ENCODE results near the gene GPR62. TPM values are rescaled to one million over a fixed set of nuclear protein-coding genes. Genes with fewer than 3 reads are reported as not detected.

The GPR62 gene
- total and polyA plus RNA-seq, 7 experiments from 2014 or later = 0.08 TPM; not detected in 6

- intact Hi-C loops (cut with micrococcal nuclease) = loop anchor here (2.0 to 5.0 kb wide), 5 partner anchors 179 to 1327 kb away; partner anchors contain the start of genes TEX264 (in 2 of the 2), MAPKAPK3 (in 1 of the 2), NISCH (in 1 of the 2) and TNNC1 (in 1 of the 2)
- CTCF ChIA-PET = interaction anchor here (1.5 to 3.6 kb wide), 4 partner anchors 30 to 201 kb away, joined by 4 to 28 read pairs (median 12); partner anchors contain the start of genes ABHD14A and ABHD14B
- Histone ChIP-seq H3K36me3 (ENCODE audit: control insufficient read depth in 2 of 3, insufficient read depth in 3 of 3, low read length in 3 of 3) (peaks cover 0 to 2% (median 0%) of the 10 kb centered on the region in 3 experiments), H3K4me3 (ENCODE audit: low read length) (no peak overlapping the region), H3K9me3 (ENCODE audit: control insufficient read depth in 2 of 3, low read length in 3 of 3) (no peaks in the 10 kb centered on the region), H3K27me3 (ENCODE audit: control insufficient read depth in 2 of 2, insufficient read depth in 2 of 2, low read length in 2 of 2) (no peaks in the 10 kb centered on the region), H3K27ac (ENCODE audit: low read depth, low read length) (no peak overlapping the region), H3K4me1 (ENCODE audit: control insufficient read depth in 2 of 2, insufficient read depth in 2 of 2, low read length in 2 of 2) (peaks cover 19 to 23% of the 10 kb centered on the region in 2 donors)
- H3K9me3 Mint-ChIP-seq = no peaks in the 10 kb centered on the region
- POLR2A ChIA-PET = interaction anchor here (1.0 to 3.1 kb wide), 8 partner anchors 10 to 114 kb away, joined by 3 to 34 read pairs (median 7); partner anchors contain the start of genes ABHD14A, ABHD14B and RPL29
- peak overlapping the region in 4 of 10 donors; percentile 35 to 87 (median 57) for H3K4me3 Mint-ChIP-seq
- H3K36me3 Mint-ChIP-seq = peaks cover 0 to 9% (median 3%) of the 10 kb centered on the region in 5 donors
- peaks cover 22 to 39% (median 31%) of the 10 kb centered on the region in 7 donors for H3K4me1 Mint-ChIP-seq
- peak in 1 of 9 donors; percentile 8 for DNase-seq
- no peaks in the 10 kb centered on the region for H3K27me3 Mint-ChIP-seq
- peak overlapping the region in 4 of 9 donors; percentile 33 to 92 (median 90) for H3K27ac Mint-ChIP-seq
- no peak for ATAC-seq
Observed at GRCh38 chr3:51943451-51944391, 11.5 kb upstream of the GPR62 start.

GRCh38 chr3:51944451-51945021 is 10.6 kb upstream of the GPR62 start:
- POLR2A ChIA-PET = interaction anchor here (1.4 to 1.5 kb wide), 2 partner anchors 29 to 113 kb away, joined by 3 to 9 read pairs; partner anchors contain the start of gene ABHD14B
- Histone ChIP-seq H3K4me1 (ENCODE audit: control insufficient read depth in 2 of 2, insufficient read depth in 2 of 2, low read length in 2 of 2) (peaks cover 19 to 23% of the 10 kb centered on the region in 2 donors), H3K27me3 (ENCODE audit: control insufficient read depth in 2 of 2, insufficient read depth in 2 of 2, low read length in 2 of 2) (no peaks in the 10 kb centered on the region), H3K4me3 (ENCODE audit: low read length) (no peak overlapping the region), H3K9me3 (ENCODE audit: control insufficient read depth in 2 of 3, low read length in 3 of 3) (no peaks in the 10 kb centered on the region), H3K36me3 (ENCODE audit: control insufficient read depth in 2 of 3, insufficient read depth in 3 of 3, low read length in 3 of 3) (no peaks in the 10 kb centered on the region), H3K27ac (ENCODE audit: low read depth, low read length) (no peak overlapping the region)
- Mint-ChIP-seq H3K36me3 (peaks cover 0 to 6% (median 3%) of the 10 kb centered on the region in 5 donors), H3K9me3 (no peaks in the 10 kb centered on the region), H3K27me3 (no peaks in the 10 kb centered on the region), H3K4me1 (peaks cover 17 to 34% (median 25%) of the 10 kb centered on the region in 7 donors), H3K4me3 (peak overlapping the region in 1 of 10 donors; percentile 58), H3K27ac (peak overlapping the region in 2 of 9 donors; percentile 42 to 45)
- intact Hi-C loops (cut with micrococcal nuclease) = loop anchor here (5.0 kb wide), 2 partner anchors 178 to 272 kb away; partner anchors contain the start of gene TEX264 (in 1 of the 2)
- CTCF ChIA-PET = no interaction called here
- no peak for ATAC-seq
- peak in 1 of 9 donors; percentile 9 for DNase-seq

- H3K4me1 Mint-ChIP-seq = peaks cover 14 to 28% (median 18%) of the 10 kb centered on the region in 7 donors
- H3K36me3 Mint-ChIP-seq = peaks cover 0 to 6% (median 3%) of the 10 kb centered on the region in 5 donors
- Histone ChIP-seq H3K27me3 (ENCODE audit: control insufficient read depth in 2 of 2, insufficient read depth in 2 of 2, low read length in 2 of 2) (no peaks in the 10 kb centered on the region), H3K9me3 (ENCODE audit: control insufficient read depth in 2 of 3, low read length in 3 of 3) (no peaks in the 10 kb centered on the region), H3K36me3 (ENCODE audit: control insufficient read depth in 2 of 3, insufficient read depth in 3 of 3, low read length in 3 of 3) (no peaks in the 10 kb centered on the region), H3K27ac (ENCODE audit: low read depth, low read length) (no peak overlapping the region), H3K4me1 (ENCODE audit: control insufficient read depth in 2 of 2, insufficient read depth in 2 of 2, low read length in 2 of 2) (peaks cover 19 to 23% of the 10 kb centered on the region in 2 donors), H3K4me3 (ENCODE audit: low read length) (no peak overlapping the region)
- POLR2A ChIA-PET = interaction anchor here (1.4 to 1.5 kb wide), 2 partner anchors 29 to 112 kb away, joined by 3 to 9 read pairs; partner anchors contain the start of gene ABHD14B
- CTCF ChIA-PET = interaction anchor here (0.7 kb wide), 1 partner anchor 199 kb away, joined by 3 read pairs; no protein-coding TSS in a partner anchor
- peak overlapping the region in 1 of 9 donors; percentile 55 for H3K27ac Mint-ChIP-seq
- ATAC-seq = no peak
- intact Hi-C loops (cut with micrococcal nuclease) = no loop called here
- H3K4me3 Mint-ChIP-seq = no peak overlapping the region
- no peaks in the 10 kb centered on the region for H3K9me3 Mint-ChIP-seq
- DNase-seq = no peak
- H3K27me3 Mint-ChIP-seq = no peaks in the 10 kb centered on the region
Observed at GRCh38 chr3:51945031-51945840, 9.9 kb upstream of the GPR62 start.

- peaks cover 13 to 15% of the 10 kb centered on the region in 2 donors for H3K4me1 ChIP-seq (ENCODE audit: control insufficient read depth in 2 of 2, insufficient read depth in 2 of 2, low read length in 2 of 2)
- no peaks in the 10 kb centered on the region for H3K27me3 ChIP-seq (ENCODE audit: control insufficient read depth in 2 of 2, insufficient read depth in 2 of 2, low read length in 2 of 2)
- DNase-seq (peak in 1 of 9 donors; percentile 5), ATAC-seq (no peak)
- intact Hi-C loops (cut with micrococcal nuclease) = no loop called here
- peaks cover 0 to 6% (median 0%) of the 10 kb centered on the region in 5 donors for H3K36me3 Mint-ChIP-seq
- no peak overlapping the region for H3K27ac Mint-ChIP-seq
- H3K27ac ChIP-seq (ENCODE audit: low read depth, low read length) = no peak overlapping the region
- H3K9me3 Mint-ChIP-seq = no peaks in the 10 kb centered on the region
- H3K4me3 Mint-ChIP-seq = peak overlapping the region in 1 of 10 donors; percentile 38
- ChIA-PET CTCF (interaction anchor here (0.7 kb wide), 1 partner anchor 199 kb away, joined by 3 read pairs; no protein-coding TSS in a partner anchor), POLR2A (interaction anchor here (1.1 kb wide), 1 partner anchor 21 kb away, joined by 3 read pairs; the partner anchor contains the start of gene PCBP4)
- H3K4me1 Mint-ChIP-seq = peaks cover 6 to 19% (median 9%) of the 10 kb centered on the region in 7 donors
- peaks cover 0 to under 1% (median 0%) of the 10 kb centered on the region in 5 donors for H3K27me3 Mint-ChIP-seq
- H3K9me3 ChIP-seq (ENCODE audit: control insufficient read depth in 2 of 3, low read length in 3 of 3) = no peaks in the 10 kb centered on the region
- no peak overlapping the region for H3K4me3 ChIP-seq (ENCODE audit: low read length)
- no peaks in the 10 kb centered on the region for H3K36me3 ChIP-seq (ENCODE audit: control insufficient read depth in 2 of 3, insufficient read depth in 3 of 3, low read length in 3 of 3)
Observed at GRCh38 chr3:51945926-51946705, 9.1 kb upstream of the GPR62 start.

- peaks cover 0 to 6% (median 0%) of the 10 kb centered on the region in 5 donors for H3K36me3 Mint-ChIP-seq
- ChIA-PET POLR2A (interaction anchor here (1.1 kb wide), 1 partner anchor 20 kb away, joined by 3 read pairs; the partner anchor contains the start of gene PCBP4), CTCF (no interaction called here)
- peaks cover 3 to 14% (median 6%) of the 10 kb centered on the region in 7 donors for H3K4me1 Mint-ChIP-seq
- DNase-seq = no peak
- Histone ChIP-seq H3K9me3 (ENCODE audit: control insufficient read depth in 2 of 3, low read length in 3 of 3) (no peaks in the 10 kb centered on the region), H3K36me3 (ENCODE audit: control insufficient read depth in 2 of 3, insufficient read depth in 3 of 3, low read length in 3 of 3) (no peaks in the 10 kb centered on the region), H3K27me3 (ENCODE audit: control insufficient read depth in 2 of 2, insufficient read depth in 2 of 2, low read length in 2 of 2) (no peaks in the 10 kb centered on the region), H3K4me1 (ENCODE audit: control insufficient read depth in 2 of 2, insufficient read depth in 2 of 2, low read length in 2 of 2) (peaks cover 10 to 12% of the 10 kb centered on the region in 2 donors), H3K27ac (ENCODE audit: low read depth, low read length) (no peak overlapping the region), H3K4me3 (ENCODE audit: low read length) (no peak overlapping the region)
- ATAC-seq = no peak
- no peak overlapping the region for H3K27ac Mint-ChIP-seq
- no peak overlapping the region for H3K4me3 Mint-ChIP-seq
- peaks cover 0 to 3% (median 0%) of the 10 kb centered on the region in 5 donors for H3K27me3 Mint-ChIP-seq
- intact Hi-C loops (cut with micrococcal nuclease) = no loop called here
- no peaks in the 10 kb centered on the region for H3K9me3 Mint-ChIP-seq
Observed at GRCh38 chr3:51946796-51947195, 8.4 kb upstream of the GPR62 start.
